ENCODE data around the gene MAP2K6. TPM values are rescaled to one million over a fixed set of nuclear protein-coding genes. Genes with fewer than 3 reads are reported as not detected.

The MAP2K6 gene
- total RNA-seq, 1 donor from 2014 or later: 2.0 TPM

GRCh38 chr17:69466451-69466850 lies 52.0 kb downstream of the MAP2K6 start:
- DNase-seq: no peak
- intact Hi-C loops (cut with micrococcal nuclease): no loop called here
- no peaks in the 10 kb centered on the region for H3K9me3 ChIP-seq (replicated peaks)
- no peaks in the 10 kb centered on the region for H3K36me3 ChIP-seq
- H3K27me3 ChIP-seq (ENCODE audit: low read depth): no peaks in the 10 kb centered on the region
- H3K4me3 ChIP-seq: no peak overlapping the region
- H3K27ac ChIP-seq (replicated peaks): no peak overlapping the region
- TF ChIP-seq CTCF (IDR thresholded peaks at IDR 0.05; ENCODE audit: borderline replicate concordance): no peak
- H3K4me1 ChIP-seq: peaks cover 15% of the 10 kb centered on the region

- no peak overlapping the region for H3K4me3 ChIP-seq
- H3K36me3 ChIP-seq: no peaks in the 10 kb centered on the region
- H3K9me3 ChIP-seq (replicated peaks): no peaks in the 10 kb centered on the region
- H3K27ac ChIP-seq (replicated peaks): no peak overlapping the region
- TF ChIP-seq CTCF (IDR thresholded peaks at IDR 0.05; ENCODE audit: borderline replicate concordance): no peak
- intact Hi-C loops (cut with micrococcal nuclease): no loop called here
- no peaks in the 10 kb centered on the region for H3K27me3 ChIP-seq (ENCODE audit: low read depth)
- DNase-seq: no peak
- peaks cover 9% of the 10 kb centered on the region for H3K4me1 ChIP-seq
Observed at GRCh38 chr17:69466905-69467667, 52.6 kb downstream of the MAP2K6 start.

GRCh38 chr17:69468207-69468606 lies 53.7 kb downstream of the MAP2K6 start:
- Histone ChIP-seq H3K9me3 (replicated peaks) (no peaks in the 10 kb centered on the region), H3K36me3 (no peaks in the 10 kb centered on the region), H3K27me3 (ENCODE audit: low read depth) (no peaks in the 10 kb centered on the region), H3K27ac (replicated peaks) (no peak overlapping the region), H3K4me3 (no peak overlapping the region), H3K4me1 (peaks cover 9% of the 10 kb centered on the region)
- intact Hi-C loops (cut with micrococcal nuclease): no loop called here
- no peak for DNase-seq
- no peak for TF ChIP-seq CTCF (IDR thresholded peaks at IDR 0.05; ENCODE audit: borderline replicate concordance)

- Histone ChIP-seq H3K9me3 (replicated peaks) (no peaks in the 10 kb centered on the region), H3K4me3 (no peak overlapping the region), H3K4me1 (peaks cover 19% of the 10 kb centered on the region), H3K27ac (replicated peaks) (no peak overlapping the region), H3K27me3 (ENCODE audit: low read depth) (no peaks in the 10 kb centered on the region), H3K36me3 (no peaks in the 10 kb centered on the region)
- no peak for DNase-seq
- no peak for TF ChIP-seq CTCF (IDR thresholded peaks at IDR 0.05; ENCODE audit: borderline replicate concordance)
- intact Hi-C loops (cut with micrococcal nuclease): no loop called here
Observed at GRCh38 chr17:69470702-69471101, 56.2 kb downstream of the MAP2K6 start.

GRCh38 chr17:69471406-69471805 lies 56.9 kb downstream of the MAP2K6 start:
- intact Hi-C loops (cut with micrococcal nuclease): no loop called here
- H3K4me3 ChIP-seq: no peak overlapping the region
- no peak overlapping the region for H3K27ac ChIP-seq (replicated peaks)
- no peaks in the 10 kb centered on the region for H3K27me3 ChIP-seq (ENCODE audit: low read depth)
- no peaks in the 10 kb centered on the region for H3K36me3 ChIP-seq
- no peak for TF ChIP-seq CTCF (IDR thresholded peaks at IDR 0.05; ENCODE audit: borderline replicate concordance)
- H3K4me1 ChIP-seq: peaks cover 19% of the 10 kb centered on the region
- H3K9me3 ChIP-seq (replicated peaks): no peaks in the 10 kb centered on the region
- no peak for DNase-seq
